Vagina (tissue), 2 donors: ENCODE data around the gene GGA3. TPM values are rescaled to one million over a fixed set of nuclear protein-coding genes. Genes with fewer than 3 reads are reported as not detected.

ENCODE experiments used
- DNase-seq, 2 donors: peaks; one replicate each; pipeline ENCODE4 v3.0.0-alpha.2; 2017; ENCODE audit errors: extremely low spot score in 2 of 2
- H3K27ac ChIP-seq: fragments of 200-600 bp; sonication (generic); one replicate; pipeline ENCODE4 v1.5.1; 2019
- H3K27me3 ChIP-seq: fragments of 200-600 bp; sonication (generic); one replicate; pipeline ENCODE4 v1.5.1; 2019
- H3K36me3 ChIP-seq, 2 donors: fragments of 200-600 bp; sonication (generic); one replicate each; pipeline ENCODE4 v1.5.1; 2017 to 2019
- H3K4me1 ChIP-seq: fragments of 200-600 bp; sonication (generic); one replicate; pipeline ENCODE4 v1.5.1; 2019
- H3K4me3 ChIP-seq, 2 donors: fragments of 200-600 bp; sonication (generic); 1 replicate in 1 of 2; 2 replicates in 1 of 2; pipeline ENCODE4 v1.5.1; 2016 to 2019
- H3K9me3 ChIP-seq: fragments of 200-600 bp; sonication (generic); one replicate; pipeline ENCODE4 v1.5.1; 2019
- CTCF ChIP-seq, 3 experiments: fragments of 450-650 bp in 2 of 3; fragments of 200-600 bp in 1 of 3; sonication (generic) in 1 of 3; IDR thresholded peaks; one replicate each; pipeline ENCODE4 v1.5.1; 2017 to 2019; ENCODE audit warnings: antibody characterized with exemption in 3 of 3, mild to moderate bottlenecking in 2 of 3, moderate library complexity in 2 of 3
- POLR2A ChIP-seq, 2 donors: fragments of 450-650 bp; IDR thresholded peaks; one replicate each; pipeline ENCODE4 v1.6.1; 2017; ENCODE audit warnings: antibody characterized with exemption in 2 of 2, mild to moderate bottlenecking in 2 of 2, moderate library complexity in 2 of 2
- POLR2AphosphoS5 ChIP-seq, 2 donors: sonication (generic); formaldehyde crosslinking; IDR thresholded peaks; one replicate each; pipeline ENCODE4 v1.9.0; 2017; ENCODE audit warnings: antibody characterized with exemption in 2 of 2, mild to moderate bottlenecking in 2 of 2, low read depth in 1 of 2; ENCODE audit not compliant: insufficient read depth in 1 of 2
- intact Hi-C: fragments of 100-400 bp; cut with DNase I; formaldehyde crosslinking; loops from one replicate; pipeline ENCODE4 v1.15.1; 2023
- total RNA-seq: library from RNA; depleted of rRNA; stranded (reverse); fragments of >200 nt; gene quantifications from one replicate; pipeline ENCODE4 v1.2.3, GENCODE V29; 2016

Gene GGA3
- total RNA-seq, 1 donor from 2014 or later, result 36.8 TPM

- Histone ChIP-seq H3K27me3 (no peaks in the 10 kb centered on the region), H3K4me1 (peaks cover 23% of the 10 kb centered on the region), H3K4me3 (peak overlapping the region; percentile 76 to 88), H3K27ac (peak overlapping the region; percentile 78), H3K9me3 (no peaks in the 10 kb centered on the region), H3K36me3 (no peaks in the 10 kb centered on the region)
- TF ChIP-seq POLR2A (IDR thresholded peaks at IDR 0.05), result no peak
- no peak for TF ChIP-seq CTCF (IDR thresholded peaks at IDR 0.05)
- TF ChIP-seq POLR2AphosphoS5 (IDR thresholded peaks at IDR 0.05; ENCODE audit: insufficient read depth in 1 of 2, low read depth in 1 of 2), result no peak
- intact Hi-C loops, result no loop called here
- DNase-seq, result no peak
Observed at GRCh38 chr17:75271955-75272847, 10.8 kb upstream of the GGA3 start.

- TF ChIP-seq POLR2A (IDR thresholded peaks at IDR 0.05) (no peak), CTCF (IDR thresholded peaks at IDR 0.05) (peak; percentile 39 to 68 (median 55))
- peak overlapping the region; percentile 76 to 88 for H3K4me3 ChIP-seq
- peaks cover 0 to 2% of the 10 kb centered on the region in 2 donors for H3K36me3 ChIP-seq
- DNase-seq, result no peak
- H3K27me3 ChIP-seq, result no peaks in the 10 kb centered on the region
- peak overlapping the region; percentile 78 for H3K27ac ChIP-seq
- H3K4me1 ChIP-seq, result peaks cover 23% of the 10 kb centered on the region
- intact Hi-C loops, result no loop called here
- H3K9me3 ChIP-seq, result no peaks in the 10 kb centered on the region
Observed at GRCh38 chr17:75271233-75271954, 10.0 kb upstream of the GGA3 start.

GRCh38 chr17:75270966-75271232 is 9.5 kb upstream of the GGA3 start, which contains the start of gene MIF4GD:
TSS of gene MIF4GD (minus strand) at chr17:75271231. CDS start at chr17:75270195, 1,036 bp downstream.
- peaks cover 23% of the 10 kb centered on the region for H3K4me1 ChIP-seq
- intact Hi-C loops, result no loop called here
- DNase-seq, result no peak

GRCh38 chr17:75270218-75270965 is 9.0 kb upstream of the GGA3 start:
- no peak for DNase-seq
- intact Hi-C loops, result no loop called here
- Histone ChIP-seq H3K9me3 (no peaks in the 10 kb centered on the region), H3K4me1 (peaks cover 23% of the 10 kb centered on the region), H3K27ac (peak overlapping the region; percentile 89), H3K4me3 (peak overlapping the region; percentile 76 to 88), H3K27me3 (no peaks in the 10 kb centered on the region), H3K36me3 (peaks cover 0 to 12% of the 10 kb centered on the region in 2 donors)
- TF ChIP-seq POLR2AphosphoS5 (IDR thresholded peaks at IDR 0.05; ENCODE audit: insufficient read depth in 1 of 2, low read depth in 1 of 2) (peak in 1 of 2 donors; percentile 64), POLR2A (IDR thresholded peaks at IDR 0.05) (no peak), CTCF (IDR thresholded peaks at IDR 0.05) (peak in 2 of 3 experiments; percentile 5 to 9)

More at GRCh38 chr17:75270966-75271232, 9.5 kb upstream of the GGA3 start, which contains the start of gene MIF4GD:
- H3K27me3 ChIP-seq, result no peaks in the 10 kb centered on the region
- H3K9me3 ChIP-seq, result no peaks in the 10 kb centered on the region
- TF ChIP-seq CTCF (IDR thresholded peaks at IDR 0.05), result no peak
- TF ChIP-seq POLR2AphosphoS5 (IDR thresholded peaks at IDR 0.05; ENCODE audit: insufficient read depth in 1 of 2, low read depth in 1 of 2), result peak in 1 of 2 donors; percentile 0
- TF ChIP-seq POLR2A (IDR thresholded peaks at IDR 0.05), result peak in 1 of 2 donors; percentile 35
- peak within 1 kb of the TSS; percentile 76 to 88 for H3K4me3 ChIP-seq
- peaks cover 0 to 7% of the 10 kb centered on the region in 2 donors for H3K36me3 ChIP-seq
- H3K27ac ChIP-seq, result peak within 1 kb of the TSS; percentile 89
